Mesenchymal stem cell (in vitro differentiated cells and primary cell): Measurements from ENCODE around the gene PFKP.

ENCODE experiments used
- DNase-seq: peaks from one replicate; pipeline ENCODE4 v3.0.0-alpha.2; 2013
- H2AFZ ChIP-seq: one replicate; pipeline ENCODE4 v1.6.1; 2013; ENCODE audit warnings: low read depth, mild to moderate bottlenecking, control low read depth, inconsistent platforms, low read length, moderate library complexity
- H2AK5ac ChIP-seq: 2 replicates; pipeline ENCODE4 v1.6.1; 2013; ENCODE audit warnings: low read length, moderate library complexity, mild to moderate bottlenecking, inconsistent platforms; ENCODE audit not compliant: severe bottlenecking
- H2BK120ac ChIP-seq: one replicate; pipeline ENCODE4 v1.6.1; 2013; ENCODE audit warnings: low read depth, mild to moderate bottlenecking, inconsistent platforms, low read length, moderate library complexity
- H2BK12ac ChIP-seq, 2 experiments: one replicate each; pipeline ENCODE4 v1.6.1; 2013; ENCODE audit warnings: inconsistent platforms in 2 of 2, low read length in 2 of 2, mild to moderate bottlenecking in 2 of 2, moderate library complexity in 2 of 2, control low read depth in 1 of 2
- H2BK15ac ChIP-seq: one replicate; pipeline ENCODE4 v1.6.1; 2013; ENCODE audit warnings: mild to moderate bottlenecking, low read depth, inconsistent platforms; ENCODE audit not compliant: poor library complexity, severe bottlenecking
- H2BK5ac ChIP-seq: 2 replicates; pipeline ENCODE4 v1.6.1; 2013; ENCODE audit warnings: low read depth, mild to moderate bottlenecking, low read length, control low read depth, inconsistent platforms; ENCODE audit not compliant: poor library complexity, severe bottlenecking
- H3K14ac ChIP-seq, 2 experiments: one replicate each; pipeline ENCODE4 v1.6.1; 2013; ENCODE audit warnings: inconsistent platforms in 2 of 2, low read length in 2 of 2, control low read depth in 1 of 2, mild to moderate bottlenecking in 1 of 2, moderate library complexity in 1 of 2
- H3K18ac ChIP-seq, 2 experiments: one replicate each; pipeline ENCODE4 v1.6.1; 2013; ENCODE audit warnings: inconsistent platforms in 2 of 2, low read length in 2 of 2, control low read depth in 1 of 2, low read depth in 1 of 2, mild to moderate bottlenecking in 1 of 2
- H3K23ac ChIP-seq, 2 experiments: one replicate each; pipeline ENCODE4 v1.6.1; 2013; ENCODE audit warnings: inconsistent platforms in 2 of 2, low read length in 2 of 2, mild to moderate bottlenecking in 2 of 2, moderate library complexity in 2 of 2, control low read depth in 1 of 2
- H3K27ac ChIP-seq: 2 replicates; pipeline ENCODE4 v1.5.1; 2013; ENCODE audit warnings: mild to moderate bottlenecking, moderate library complexity, low read length, control low read depth, inconsistent platforms; ENCODE audit not compliant: poor library complexity, severe bottlenecking
- H3K27me3 ChIP-seq, 2 experiments: 2 replicates each; pipeline versions ENCODE4 v1.6.1 to v1.7.0; 2013; ENCODE audit warnings: low read length in 2 of 2, mild to moderate bottlenecking in 2 of 2, moderate library complexity in 2 of 2, control low read depth in 1 of 2, inconsistent platforms in 1 of 2; ENCODE audit not compliant: control insufficient read depth in 1 of 2, insufficient read depth in 1 of 2
- H3K36me3 ChIP-seq, 2 experiments: 2 replicates each; pipeline versions ENCODE4 v1.6.1 to v1.7.0; 2013; ENCODE audit warnings: low read length in 2 of 2, control low read depth in 1 of 2, inconsistent platforms in 1 of 2, low read depth in 1 of 2, mild to moderate bottlenecking in 1 of 2; ENCODE audit not compliant: insufficient read depth in 2 of 2, control insufficient read depth in 1 of 2
- H3K4ac ChIP-seq, 2 experiments: one replicate each; pipeline ENCODE4 v1.6.1; 2013; ENCODE audit warnings: inconsistent platforms in 2 of 2, low read length in 2 of 2, mild to moderate bottlenecking in 2 of 2, moderate library complexity in 2 of 2, control low read depth in 1 of 2, low read depth in 1 of 2
- H3K4me1 ChIP-seq: 2 replicates; pipeline ENCODE4 v1.6.1; 2013; ENCODE audit warnings: low read depth, low read length, control low read depth; ENCODE audit not compliant: control insufficient read depth, insufficient read depth
- H3K4me2 ChIP-seq: 2 replicates; pipeline ENCODE4 v1.6.1; 2013; ENCODE audit warnings: low read length, mild to moderate bottlenecking, inconsistent platforms; ENCODE audit not compliant: poor library complexity, severe bottlenecking
- H3K4me3 ChIP-seq, 2 experiments: 2 replicates each; pipeline versions ENCODE4 v1.5.1 to v1.7.0; 2013; ENCODE audit warnings: low read length in 2 of 2, mild to moderate bottlenecking in 2 of 2, control low read depth in 1 of 2, low read depth in 1 of 2; ENCODE audit not compliant: insufficient read depth in 1 of 2
- H3K79me1 ChIP-seq: replicated peaks from 2 replicates; pipeline ENCODE4 v1.6.1; 2013; ENCODE audit warnings: mild to moderate bottlenecking, control low read depth, low read length, inconsistent platforms; ENCODE audit not compliant: poor library complexity, severe bottlenecking
- H3K9ac ChIP-seq: 2 replicates; pipeline ENCODE4 v1.7.0; 2013; ENCODE audit warnings: mild to moderate bottlenecking, low read length, moderate library complexity
- H3K9me3 ChIP-seq: 2 replicates; pipeline ENCODE4 v1.7.0; 2013; ENCODE audit warnings: mild to moderate bottlenecking, low read length; ENCODE audit not compliant: control insufficient read depth
- H4K8ac ChIP-seq: one replicate; pipeline ENCODE4 v1.6.1; 2013; ENCODE audit warnings: inconsistent platforms, mild to moderate bottlenecking, low read length, moderate library complexity
- H4K91ac ChIP-seq: one replicate; pipeline ENCODE4 v1.6.1; 2013; ENCODE audit warnings: mild to moderate bottlenecking, low read length, inconsistent platforms
- WGBS: methylation state at CpG from one replicate; pipeline ENCODE4 v1.1.7; 2013; ENCODE audit warnings: mixed read lengths; 5-methylcytosine and 5-hydroxymethylcytosine counted together

PFKP gene

GRCh38 chr10:3093996-3094395 is 26.6 kb downstream of the PFKP start:
- Histone ChIP-seq H2BK5ac (peak overlapping the region; percentile 61), H3K27me3 (no peaks in the 10 kb centered on the region), H3K9ac (peak overlapping the region; percentile 84), H3K27ac (peak overlapping the region; percentile 98), H3K4me3 (no peak overlapping the region), H4K8ac (peak overlapping the region; percentile 93), H3K4ac (peak overlapping the region; percentile 60 to 92), H3K9me3 (no peaks in the 10 kb centered on the region), H2BK12ac (peak overlapping the region; percentile 91 to 98), H3K14ac (peak overlapping the region in 1 of 2 experiments; percentile 61), H3K18ac (peak overlapping the region; percentile 68 to 74), H4K91ac (peak overlapping the region; percentile 73), H2BK15ac (peak overlapping the region; percentile 94), H2AFZ (no peak overlapping the region), H3K4me1 (peaks cover 46% of the 10 kb centered on the region), H3K23ac (no peak overlapping the region), H3K79me1 (peaks cover 4% of the 10 kb centered on the region), H2BK120ac (peak overlapping the region; percentile 77), H2AK5ac (peak overlapping the region; percentile 89), H3K36me3 (peaks cover 0 to 5% of the 10 kb centered on the region in 2 experiments), H3K4me2 (no peak overlapping the region)
- 88% methylated on average over 5 of the region's 5 CpGs for WGBS
- DNase-seq, result no peak

GRCh38 chr10:3094609-3095036 is 27.3 kb downstream of the PFKP start:
- no peaks in the 10 kb centered on the region for H3K27me3 ChIP-seq
- H3K36me3 ChIP-seq, result peaks cover 0 to 2% of the 10 kb centered on the region in 2 experiments
- peaks cover 3% of the 10 kb centered on the region for H3K79me1 ChIP-seq
- H3K9me3 ChIP-seq, result no peaks in the 10 kb centered on the region
- no peak overlapping the region for H3K14ac ChIP-seq
- H2AK5ac ChIP-seq, result peak overlapping the region; percentile 89
- H3K18ac ChIP-seq, result peak overlapping the region in 1 of 2 experiments; percentile 68
- H2BK5ac ChIP-seq, result peak overlapping the region; percentile 86
- H3K4ac ChIP-seq, result peak overlapping the region; percentile 53 to 62
- peak overlapping the region; percentile 98 for H3K27ac ChIP-seq
- no peak overlapping the region for H2AFZ ChIP-seq
- no peak overlapping the region for H3K4me2 ChIP-seq
- peak; percentile 30 for DNase-seq
- no peak overlapping the region for H3K23ac ChIP-seq
- peak overlapping the region; percentile 52 for H2BK120ac ChIP-seq
- H3K4me3 ChIP-seq, result peak overlapping the region in 1 of 2 experiments; percentile 50
- H4K91ac ChIP-seq, result no peak overlapping the region
- H2BK12ac ChIP-seq, result peak overlapping the region in 1 of 2 experiments; percentile 57
- peak overlapping the region; percentile 84 for H3K9ac ChIP-seq
- peaks cover 51% of the 10 kb centered on the region for H3K4me1 ChIP-seq
- WGBS, result 29% methylated on average over 5 of the region's 5 CpGs
- no peak overlapping the region for H4K8ac ChIP-seq
- no peak overlapping the region for H2BK15ac ChIP-seq

- Histone ChIP-seq H3K27me3 (no peaks in the 10 kb centered on the region), H2BK120ac (peak overlapping the region; percentile 94), H3K14ac (no peak overlapping the region), H2AFZ (no peak overlapping the region), H2AK5ac (peak overlapping the region; percentile 5), H3K36me3 (peaks cover 4 to 9% of the 10 kb centered on the region in 2 experiments), H3K79me1 (peaks cover 6% of the 10 kb centered on the region), H3K4ac (no peak overlapping the region), H2BK15ac (no peak overlapping the region), H3K4me3 (peak overlapping the region in 1 of 2 experiments; percentile 53), H3K23ac (no peak overlapping the region), H3K4me2 (peak overlapping the region; percentile 40), H2BK5ac (peak overlapping the region; percentile 49), H3K9ac (peak overlapping the region; percentile 84), H4K8ac (no peak overlapping the region), H4K91ac (no peak overlapping the region), H3K18ac (peak overlapping the region in 1 of 2 experiments; percentile 17), H3K9me3 (no peaks in the 10 kb centered on the region), H2BK12ac (no peak overlapping the region), H3K4me1 (peaks cover 52% of the 10 kb centered on the region), H3K27ac (peak overlapping the region; percentile 98)
- WGBS, result 1% methylated on average over 17 of the region's 17 CpGs
- DNase-seq, result peak; percentile 99
Observed at GRCh38 chr10:3095373-3096139, 28.2 kb downstream of the PFKP start.

- DNase-seq, result peak; percentile 44
- peak overlapping the region; percentile 27 to 35 for H3K4ac ChIP-seq
- H3K9ac ChIP-seq, result peak overlapping the region; percentile 84
- H3K27ac ChIP-seq, result peak overlapping the region; percentile 98
- H2AK5ac ChIP-seq, result peak overlapping the region; percentile 5
- H2AFZ ChIP-seq, result no peak overlapping the region
- peak overlapping the region in 1 of 2 experiments; percentile 88 for H3K14ac ChIP-seq
- WGBS, result 63% methylated on average over 11 of the region's 16 CpGs
- no peaks in the 10 kb centered on the region for H3K9me3 ChIP-seq
- H3K18ac ChIP-seq, result peak overlapping the region; percentile 17 to 86
- peak overlapping the region; percentile 52 for H2BK15ac ChIP-seq
- H3K4me3 ChIP-seq, result peak overlapping the region in 1 of 2 experiments; percentile 53
- peak overlapping the region; percentile 94 for H2BK120ac ChIP-seq
- no peaks in the 10 kb centered on the region for H3K27me3 ChIP-seq
- H3K23ac ChIP-seq, result no peak overlapping the region
- peaks cover 52% of the 10 kb centered on the region for H3K4me1 ChIP-seq
- H4K91ac ChIP-seq, result peak overlapping the region; percentile 76
- peak overlapping the region; percentile 82 for H4K8ac ChIP-seq
- peak overlapping the region; percentile 70 to 100 for H2BK12ac ChIP-seq
- H3K36me3 ChIP-seq, result peaks cover 6 to 14% of the 10 kb centered on the region in 2 experiments
- peaks cover 11% of the 10 kb centered on the region for H3K79me1 ChIP-seq
- H3K4me2 ChIP-seq, result peak overlapping the region; percentile 32
- H2BK5ac ChIP-seq, result peak overlapping the region; percentile 49
Observed at GRCh38 chr10:3096149-3096548, 28.8 kb downstream of the PFKP start.
